NCI-H2107 (cell line): ENCODE data around the gene MYO1H.
"Not testable (repeated sequence)": the region's sequence is repeated elsewhere in the genome, so short reads cannot be mapped to it uniquely, and the experiment has no call there.

Source experiments
- DNase-seq: peaks from one replicate; lab custom pipeline; 2025; lab: John Stamatoyannopoulos, UW

Gene MYO1H

GRCh38 chr12:109473526-109474270 is 126.0 kb downstream of the MYO1H start:
- not testable (repeated sequence) for DNase-seq

- DNase-seq: no peak
Measured at GRCh38 chr12:109475121-109475520, 127.4 kb downstream of the MYO1H start.

GRCh38 chr12:109475993-109476806 is 128.5 kb downstream of the MYO1H start:
- DNase-seq: no peak

GRCh38 chr12:109476807-109477184 is 129.1 kb downstream of the MYO1H start:
- DNase-seq: no peak

- DNase-seq: peak; percentile 81
Measured at GRCh38 chr12:109477185-109477962, 129.7 kb downstream of the MYO1H start, which contains the start of the genes KCTD10 and UBE3B. KCTD10 (minus strand) TSS chr12:109477300; CDS start chr12:109477262, 38 bp downstream. UBE3B (plus strand) TSS chr12:109477634; CDS start chr12:109483552, 5,918 bp downstream.

GRCh38 chr12:109477963-109478315 is 130.2 kb downstream of the MYO1H start:
- DNase-seq: no peak

GRCh38 chr12:109479761-109480160 is 132.1 kb downstream of the MYO1H start:
- DNase-seq: no peak

- DNase-seq: no peak
Measured at GRCh38 chr12:109480356-109480755, 132.7 kb downstream of the MYO1H start.

- no peak for DNase-seq
Measured at GRCh38 chr12:109481863-109482262, 134.2 kb downstream of the MYO1H start.

- no peak for DNase-seq
Measured at GRCh38 chr12:109482491-109482890, 134.8 kb downstream of the MYO1H start.

- DNase-seq: no peak
Measured at GRCh38 chr12:109482894-109483293, 135.2 kb downstream of the MYO1H start.

- DNase-seq: no peak
Measured at GRCh38 chr12:109483346-109483745, 135.6 kb downstream of the MYO1H start.

- DNase-seq: no peak
Measured at GRCh38 chr12:109485201-109485600, 137.5 kb downstream of the MYO1H start.

GRCh38 chr12:109487181-109488050 is 139.7 kb downstream of the MYO1H start:
- no peak for DNase-seq

GRCh38 chr12:109488051-109488665 is 140.5 kb downstream of the MYO1H start:
- no peak for DNase-seq

GRCh38 chr12:109489016-109489954 is 141.6 kb downstream of the MYO1H start:
- DNase-seq: no peak

GRCh38 chr12:109489955-109490565 is 142.4 kb downstream of the MYO1H start:
- no peak for DNase-seq

GRCh38 chr12:109491671-109492070 is 144.0 kb downstream of the MYO1H start:
- no peak for DNase-seq

- DNase-seq: no peak
Measured at GRCh38 chr12:109492371-109492770, 144.7 kb downstream of the MYO1H start.
